H1 (cell line): ENCODE measurements around the gene SH2D4B.

Experiments
- BRCA1 ChIP-seq: IDR thresholded peaks from 2 replicates; pipeline ENCODE4 v1.6.1; 2012; ENCODE audit warnings: low read depth, low read length, improper control_type of control experiment
- CHD2 ChIP-seq: IDR thresholded peaks from 2 replicates; pipeline ENCODE4 v1.6.1; 2012; ENCODE audit warnings: low read length, improper control_type of control experiment
- CTCF ChIP-seq, 3 experiments: IDR thresholded peaks; 1 replicate in 2 of 3; 2 replicates in 1 of 3; pipeline versions ENCODE4 v1.5.1 to v1.6.1; 2011; ENCODE audit warnings: low read length in 3 of 3, mild to moderate bottlenecking in 3 of 3, inconsistent platforms in 2 of 3, low read depth in 1 of 3, moderate library complexity in 1 of 3; ENCODE audit not compliant: insufficient read depth in 1 of 3; ENCODE audit errors: control extremely low read depth in 1 of 3
- GTF2F1 ChIP-seq: IDR thresholded peaks from 2 replicates; pipeline ENCODE4 v1.6.1; 2012; ENCODE audit warnings: low read depth, low read length, improper control_type of control experiment, borderline replicate concordance
- MAX ChIP-seq: IDR thresholded peaks from 2 replicates; pipeline ENCODE4 v1.6.1; 2012; ENCODE audit warnings: inconsistent platforms
- POLR2A ChIP-seq, 2 experiments: IDR thresholded peaks; 1 replicate in 1 of 2; 2 replicates in 1 of 2; pipeline ENCODE4 v1.6.1; 2011; ENCODE audit warnings: low read depth in 2 of 2, low read length in 2 of 2, mild to moderate bottlenecking in 2 of 2; ENCODE audit errors: control extremely low read depth in 1 of 2
- RFX5 ChIP-seq: IDR thresholded peaks from 2 replicates; pipeline ENCODE4 v1.6.1; 2011; ENCODE audit warnings: low read depth, low read length, improper control_type of control experiment, borderline replicate concordance

GRCh38 chr10:80542053-80542452 lies 4.4 kb downstream of the SH2D4B start:
- no peak for TF ChIP-seq RFX5
- no peak for TF ChIP-seq CTCF (IDR thresholded peaks at IDR 0.05; ENCODE audit: control extremely low read depth in 1 of 3, insufficient read depth in 1 of 3, low read depth in 1 of 3, low read length in 3 of 3)
- TF ChIP-seq MAX = no peak
- no peak for TF ChIP-seq POLR2A (IDR thresholded peaks at IDR 0.05; ENCODE audit: control extremely low read depth in 1 of 2, low read depth in 2 of 2, low read length in 2 of 2)
- TF ChIP-seq CHD2 = no peak
- no peak for TF ChIP-seq GTF2F1
- no peak for TF ChIP-seq BRCA1
